ENCODE data around the gene MSL1. TPM values are rescaled to one million over a fixed set of nuclear protein-coding genes. Genes with fewer than 3 reads are reported as not detected.
A peak's percentile ranks its signal among the peaks of the same experiment; 100 is the strongest.

MSL1 gene
- total and polyA plus RNA-seq, 2 of the 13 experiments (the other 11 are each of a cell fraction or from before 2014, with no cell fraction given) = 63.8 to 88.5 TPM

- TF ChIP-seq IKZF5 (CRISPR knock-in tag; IDR thresholded peaks at IDR 0.05) = no peak
- peak; percentile 32; the same call in 1 of the 2 replicates for TF ChIP-seq MYC (CRISPR knock-in tag; IDR thresholded peaks at IDR 0.05; ENCODE audit: borderline replicate concordance)
- 0 out of 2 replicates have a peak, but pooled peaks have one; percentile 19 for TF ChIP-seq ZNF574 (CRISPR knock-in tag; IDR thresholded peaks at IDR 0.05)
- peak; percentile 46; the same call in 1 of the 2 replicates for TF ChIP-seq ZNF441 (CRISPR knock-in tag; IDR thresholded peaks at IDR 0.05; ENCODE audit: borderline replicate concordance)
- TF ChIP-seq ZNF512 (CRISPR knock-in tag; IDR thresholded peaks at IDR 0.05) = no peak
- 0 out of 2 replicates have a peak, but pooled peaks have one; percentile 13 for TF ChIP-seq NFYB (CRISPR knock-in tag; IDR thresholded peaks at IDR 0.05)
- TF ChIP-seq ZNF784 (CRISPR knock-in tag; IDR thresholded peaks at IDR 0.05; ENCODE audit: borderline replicate concordance) = peak; percentile 76
- no peak for TF ChIP-seq ZKSCAN5 (CRISPR knock-in tag; IDR thresholded peaks at IDR 0.05)
- TF ChIP-seq RBAK (CRISPR knock-in tag; IDR thresholded peaks at IDR 0.05) = no peak
- TF ChIP-seq ZNF607 (CRISPR knock-in tag; IDR thresholded peaks at IDR 0.05; ENCODE audit: borderline replicate concordance) = peak; percentile 17; the same call in 1 of the 2 replicates
- no peak for TF ChIP-seq FOXJ3 (CRISPR knock-in tag; IDR thresholded peaks at IDR 0.05; ENCODE audit: borderline replicate concordance)
- no peak for TF ChIP-seq ZNF672 (CRISPR knock-in tag; IDR thresholded peaks at IDR 0.05)
- peak; percentile 91 for TF ChIP-seq ZBTB25 (CRISPR knock-in tag; IDR thresholded peaks at IDR 0.05)
- TF ChIP-seq ZNF639 (CRISPR knock-in tag; conservative IDR thresholded peaks at IDR 0.05) = peak; percentile 88
- no peak for TF ChIP-seq ZNF326 (CRISPR knock-in tag; IDR thresholded peaks at IDR 0.05; ENCODE audit: borderline replicate concordance)
- TF ChIP-seq MTA1 (CRISPR knock-in tag; IDR thresholded peaks at IDR 0.05; ENCODE audit: borderline replicate concordance) = no peak
- peak; percentile 25; the same call in 1 of the 2 replicates for TF ChIP-seq SIN3A (IDR thresholded peaks at IDR 0.05; ENCODE audit: borderline replicate concordance, low read depth, low read length)
- 0 out of 2 replicates have a peak, but pooled peaks have one; percentile 5 for TF ChIP-seq KLF13 (CRISPR knock-in tag; IDR thresholded peaks at IDR 0.05)
These were observed at the start of gene MSL1 (continued) for GRCh38 chr17:40121181-40122135.
